Prostate gland (tissue), 2 donors: ENCODE measurements around the gene NIBAN1.

Experiments
- POLR2AphosphoS5 ChIP-seq: sonication (generic); formaldehyde crosslinking; IDR thresholded peaks from one replicate; pipeline ENCODE4 v1.6.1; 2017; ENCODE audit warnings: antibody characterized with exemption
- TF ChIP-seq, protein P1 (sequence below), 4 experiments: fragments of 200-600 bp in 2 of 4; fragments of 450-650 bp in 2 of 4; sonication (generic) in 2 of 4; IDR thresholded peaks; 1 replicate in 3 of 4; 2 replicates in 1 of 4; pipeline ENCODE4 v1.5.1; 2016 to 2019; ENCODE audit warnings: antibody characterized with exemption in 4 of 4, mild to moderate bottlenecking in 2 of 4, moderate library complexity in 2 of 4

- TF ChIP-seq, protein P1, sequence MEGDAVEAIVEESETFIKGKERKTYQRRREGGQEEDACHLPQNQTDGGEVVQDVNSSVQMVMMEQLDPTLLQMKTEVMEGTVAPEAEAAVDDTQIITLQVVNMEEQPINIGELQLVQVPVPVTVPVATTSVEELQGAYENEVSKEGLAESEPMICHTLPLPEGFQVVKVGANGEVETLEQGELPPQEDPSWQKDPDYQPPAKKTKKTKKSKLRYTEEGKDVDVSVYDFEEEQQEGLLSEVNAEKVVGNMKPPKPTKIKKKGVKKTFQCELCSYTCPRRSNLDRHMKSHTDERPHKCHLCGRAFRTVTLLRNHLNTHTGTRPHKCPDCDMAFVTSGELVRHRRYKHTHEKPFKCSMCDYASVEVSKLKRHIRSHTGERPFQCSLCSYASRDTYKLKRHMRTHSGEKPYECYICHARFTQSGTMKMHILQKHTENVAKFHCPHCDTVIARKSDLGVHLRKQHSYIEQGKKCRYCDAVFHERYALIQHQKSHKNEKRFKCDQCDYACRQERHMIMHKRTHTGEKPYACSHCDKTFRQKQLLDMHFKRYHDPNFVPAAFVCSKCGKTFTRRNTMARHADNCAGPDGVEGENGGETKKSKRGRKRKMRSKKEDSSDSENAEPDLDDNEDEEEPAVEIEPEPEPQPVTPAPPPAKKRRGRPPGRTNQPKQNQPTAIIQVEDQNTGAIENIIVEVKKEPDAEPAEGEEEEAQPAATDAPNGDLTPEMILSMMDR (IDR thresholded peaks at IDR 0.05), result no peak
- no peak for TF ChIP-seq POLR2AphosphoS5
Observed at GRCh38 chr1:184972315-184973055, 1.8 kb downstream of the NIBAN1 start.
